Activated naive CD8-positive, alpha-beta T cell treated with anti-CD3 and anti-CD28 coated beads, Interleukin-2, amount 50 U/mL, for 24 hours (primary cell): ENCODE data around the gene KRTAP7-1.

Experiments
- ATAC-seq: fragments of 150-1000 bp; cut with Tn5 transposase; one replicate; pipeline ENCODE4 v1.10.0; 2021
- DNase-seq: peaks from one replicate; pipeline ENCODE4 v3.0.0; 2021
- H3K27ac Mint-ChIP-seq: one replicate; pipeline ENCODE4 v1.8.0; 2021; ENCODE audit warnings: mild to moderate bottlenecking, mixed read lengths
- H3K27me3 Mint-ChIP-seq: one replicate; pipeline ENCODE4 v1.8.0; 2021; ENCODE audit warnings: mixed read lengths
- H3K36me3 Mint-ChIP-seq: one replicate; pipeline ENCODE4 v1.8.0; 2021; ENCODE audit warnings: low read depth, mixed read lengths
- H3K4me1 Mint-ChIP-seq: one replicate; pipeline ENCODE4 v1.8.0; 2021; ENCODE audit warnings: mixed read lengths
- H3K4me3 Mint-ChIP-seq: one replicate; pipeline ENCODE4 v1.8.0; 2021; ENCODE audit warnings: mild to moderate bottlenecking, moderate library complexity, mixed read lengths
- H3K9me3 Mint-ChIP-seq: one replicate; pipeline ENCODE4 v1.8.0; 2021; ENCODE audit warnings: mixed read lengths

The KRTAP7-1 gene, protein sequence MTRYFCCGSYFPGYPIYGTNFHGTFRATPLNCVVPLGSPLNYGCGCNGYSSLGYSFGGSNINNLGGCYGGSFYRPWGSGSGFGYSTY

DNA sequence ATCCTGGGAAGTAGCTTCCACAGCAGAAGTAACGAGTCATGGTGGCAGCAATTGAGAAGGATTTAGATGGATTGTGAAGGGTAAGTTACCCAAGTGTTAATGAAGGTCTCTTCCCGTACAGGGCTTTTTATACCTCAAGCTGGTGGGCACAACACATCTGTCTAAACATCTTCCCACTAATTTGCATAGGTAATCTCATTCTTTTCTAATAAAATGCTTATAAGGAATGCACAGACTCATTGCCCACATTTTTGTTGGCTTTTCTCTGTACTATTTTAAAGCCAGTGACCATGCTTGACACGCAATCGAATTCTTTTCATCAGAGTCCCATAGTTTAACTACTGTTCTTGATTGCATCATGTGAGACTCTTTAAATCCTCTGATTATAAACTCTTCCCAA is at the start of gene KRTAP7-1:
Gene KRTAP7-1, minus strand, starts transcription at position 101 of the 400 bp plus-strand sequence. Its CDS starts 61 bp downstream, at position 40.
- no peaks in the 10 kb centered on the region for H3K4me1 Mint-ChIP-seq
- H3K36me3 Mint-ChIP-seq: no peaks in the 10 kb centered on the region
- peaks cover 2% of the 10 kb centered on the region for H3K27me3 Mint-ChIP-seq
- ATAC-seq (no peak), DNase-seq (no peak)
- H3K27ac Mint-ChIP-seq: no peak within 1 kb of the TSS
- peaks cover 5% of the 10 kb centered on the region for H3K9me3 Mint-ChIP-seq
- no peak within 1 kb of the TSS for H3K4me3 Mint-ChIP-seq

DNA sequence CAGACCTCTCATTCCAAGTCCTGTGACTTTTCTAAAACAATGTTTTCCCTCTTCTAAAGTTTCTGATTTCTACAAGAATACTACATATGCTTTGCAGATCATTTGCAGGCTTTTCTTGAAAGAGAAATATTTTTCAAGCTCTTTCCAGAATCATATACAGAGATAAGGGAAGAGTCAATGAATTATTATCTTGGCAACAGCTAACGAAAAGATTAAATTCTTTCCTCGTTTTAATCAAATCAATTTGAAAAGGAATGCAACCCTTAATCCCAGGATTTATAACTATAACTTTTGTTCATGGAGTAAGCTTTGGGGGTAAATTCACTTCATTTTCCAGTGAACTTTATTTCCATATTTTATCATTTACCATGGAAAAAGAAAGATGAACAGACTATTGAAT is 45.0 kb upstream of the KRTAP7-1 start:
- Mint-ChIP-seq H3K27me3 (peaks cover 3% of the 10 kb centered on the region), H3K36me3 (no peaks in the 10 kb centered on the region), H3K4me3 (no peak overlapping the region), H3K4me1 (no peaks in the 10 kb centered on the region), H3K9me3 (peaks cover 3% of the 10 kb centered on the region), H3K27ac (no peak overlapping the region)
- no peak for DNase-seq
- ATAC-seq: no peak

DNA sequence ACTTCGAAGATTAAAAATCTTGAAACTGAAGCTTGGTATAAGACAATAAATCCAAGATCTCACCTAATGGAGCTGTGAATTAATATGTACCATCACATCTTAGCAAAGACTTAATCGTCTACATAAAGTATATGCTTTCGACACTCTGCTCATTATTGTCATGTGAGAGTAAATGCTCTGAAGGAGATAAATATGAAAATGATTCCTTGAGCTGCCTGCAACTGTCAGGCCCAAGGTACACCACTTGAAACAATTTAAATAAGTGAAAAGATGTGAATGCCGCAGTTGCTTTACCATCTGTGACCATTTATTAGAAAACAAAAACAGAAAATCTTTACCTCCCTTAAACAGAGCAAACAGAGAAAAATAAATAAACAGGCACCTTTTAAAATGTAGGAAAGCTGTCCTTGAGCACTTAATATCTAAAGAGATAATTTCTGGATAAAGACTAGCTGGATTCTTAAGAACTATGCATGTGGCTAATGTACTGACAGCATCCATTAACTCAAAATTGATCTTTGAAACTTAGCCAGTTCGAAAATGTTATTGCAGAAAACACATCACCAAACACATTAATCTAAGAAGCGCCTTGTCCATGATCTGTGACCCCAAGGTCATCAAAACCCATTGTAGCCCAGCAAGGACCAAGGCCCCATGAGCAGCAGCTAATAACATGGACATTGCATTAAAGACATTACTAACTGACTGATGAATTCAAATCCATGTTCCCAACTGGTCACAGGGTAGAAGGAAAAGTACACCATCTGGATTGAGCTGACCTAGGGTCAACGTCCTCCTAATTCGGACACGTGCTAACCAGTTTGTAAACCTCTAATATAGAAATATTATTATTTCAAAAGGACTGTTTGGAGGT is 18.3 kb upstream of the KRTAP7-1 start:
- H3K4me3 Mint-ChIP-seq: no peak overlapping the region
- DNase-seq (no peak), ATAC-seq (no peak)
- H3K36me3 Mint-ChIP-seq: no peaks in the 10 kb centered on the region
- no peaks in the 10 kb centered on the region for H3K9me3 Mint-ChIP-seq
- H3K27me3 Mint-ChIP-seq: peaks cover 4% of the 10 kb centered on the region
- H3K4me1 Mint-ChIP-seq: no peaks in the 10 kb centered on the region
- H3K27ac Mint-ChIP-seq: no peak overlapping the region

DNA sequence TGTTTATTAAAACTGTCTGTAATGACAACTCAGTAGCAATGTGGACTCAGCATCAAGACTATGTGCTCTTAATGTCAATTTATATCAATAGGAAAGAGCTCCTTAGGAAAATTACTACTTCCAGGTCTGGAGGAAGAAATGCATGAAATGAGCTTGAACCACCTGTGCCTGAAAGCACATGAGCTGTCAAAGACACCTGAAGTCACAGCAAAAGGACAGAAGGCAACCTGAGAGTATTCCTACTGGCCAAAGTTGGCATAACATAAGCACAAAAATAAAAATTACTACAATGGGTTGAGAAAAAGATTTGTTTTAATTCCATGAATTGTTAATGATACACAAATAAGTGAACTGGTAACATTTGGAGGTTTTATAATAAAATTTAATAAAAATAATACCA is 13.4 kb upstream of the KRTAP7-1 start:
- ATAC-seq (no peak), DNase-seq (no peak)
- H3K27ac Mint-ChIP-seq: no peak overlapping the region
- H3K27me3 Mint-ChIP-seq: peaks cover 2% of the 10 kb centered on the region
- H3K4me1 Mint-ChIP-seq: no peaks in the 10 kb centered on the region
- no peaks in the 10 kb centered on the region for H3K36me3 Mint-ChIP-seq
- no peak overlapping the region for H3K4me3 Mint-ChIP-seq
- H3K9me3 Mint-ChIP-seq: no peaks in the 10 kb centered on the region

DNA sequence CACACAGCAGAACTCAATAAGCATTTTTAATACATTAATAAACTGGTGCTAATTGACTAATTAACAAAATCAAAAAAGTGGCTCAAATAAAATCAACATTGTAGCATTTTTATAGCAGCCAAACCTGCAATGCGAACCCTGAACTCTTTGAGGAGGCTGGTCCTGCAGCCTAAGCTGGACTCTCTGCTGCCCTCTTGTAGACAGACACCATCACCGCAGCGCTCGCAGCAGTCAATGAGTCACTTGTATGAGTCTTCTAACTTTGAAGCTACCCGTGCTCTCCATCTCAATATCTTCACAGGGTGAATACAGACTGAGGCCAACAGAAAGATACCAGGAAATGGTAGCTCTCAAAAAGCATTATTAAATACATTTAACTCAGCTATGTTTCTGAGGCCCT is 9.7 kb upstream of the KRTAP7-1 start:
- Mint-ChIP-seq H3K27ac (no peak overlapping the region), H3K4me3 (no peak overlapping the region), H3K9me3 (no peaks in the 10 kb centered on the region), H3K36me3 (no peaks in the 10 kb centered on the region), H3K27me3 (peaks cover 8% of the 10 kb centered on the region), H3K4me1 (no peaks in the 10 kb centered on the region)
- ATAC-seq (peak; percentile 49), DNase-seq (peak; percentile 17)

DNA sequence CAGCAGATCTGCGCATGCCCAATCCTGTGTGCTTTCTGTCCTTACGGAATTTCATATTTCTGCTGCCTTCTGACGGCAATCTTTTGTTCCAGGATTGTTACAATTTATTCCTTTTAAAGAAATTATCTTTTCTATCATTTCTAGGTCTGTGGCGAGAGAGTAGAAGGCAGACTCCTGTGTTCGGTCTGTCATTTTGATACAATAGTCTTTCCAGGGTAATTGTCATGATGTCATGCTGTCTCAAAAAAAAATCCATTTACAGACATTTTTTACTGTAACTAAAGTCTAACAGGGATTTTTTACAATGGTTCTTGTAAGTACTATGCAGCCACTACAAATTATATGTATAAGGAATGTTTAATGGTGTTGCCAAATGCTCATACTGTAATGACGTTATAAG is 9.0 kb upstream of the KRTAP7-1 start:
- no peak overlapping the region for H3K4me3 Mint-ChIP-seq
- ATAC-seq: no peak

DNA sequence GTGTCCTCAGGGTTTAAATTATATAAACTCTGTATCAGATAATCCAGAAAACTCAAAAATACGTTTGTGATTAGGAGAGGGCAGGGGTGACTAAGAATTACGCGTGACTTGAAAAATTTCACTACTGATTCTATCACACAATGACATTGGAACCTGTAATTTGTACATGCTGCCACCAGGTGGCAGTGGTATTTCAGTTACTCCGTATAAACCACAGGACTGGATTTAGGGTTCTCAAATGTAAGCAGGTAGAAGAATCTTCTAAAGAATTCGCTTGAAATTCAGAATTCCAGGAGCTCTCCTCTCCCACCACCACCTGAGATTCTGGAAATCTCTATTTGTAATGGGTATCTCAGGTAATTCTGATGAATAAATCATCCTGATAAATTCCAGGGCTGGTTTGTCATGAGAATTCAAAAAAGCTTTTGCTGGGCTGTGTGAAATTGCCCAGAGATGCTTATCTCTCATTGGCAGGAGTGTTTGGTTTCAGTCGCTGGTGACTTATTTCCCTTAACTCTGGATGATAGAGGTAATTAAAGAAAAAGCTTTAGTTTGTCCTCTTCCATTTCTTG is 1.7 kb upstream of the KRTAP7-1 start:
- H3K27ac Mint-ChIP-seq: no peak overlapping the region
- ATAC-seq: no peak
- H3K27me3 Mint-ChIP-seq: peaks cover 2% of the 10 kb centered on the region
- H3K36me3 Mint-ChIP-seq: no peaks in the 10 kb centered on the region
- H3K4me1 Mint-ChIP-seq: no peaks in the 10 kb centered on the region
- H3K4me3 Mint-ChIP-seq: no peak overlapping the region
- peaks cover 5% of the 10 kb centered on the region for H3K9me3 Mint-ChIP-seq
- peak; percentile 39 for DNase-seq

More for the DNA sequence above, 9.0 kb upstream of the KRTAP7-1 start:
- no peak for DNase-seq
- Mint-ChIP-seq H3K27ac (no peak overlapping the region), H3K36me3 (no peaks in the 10 kb centered on the region), H3K9me3 (no peaks in the 10 kb centered on the region), H3K27me3 (peaks cover 10% of the 10 kb centered on the region), H3K4me1 (no peaks in the 10 kb centered on the region)

DNA sequence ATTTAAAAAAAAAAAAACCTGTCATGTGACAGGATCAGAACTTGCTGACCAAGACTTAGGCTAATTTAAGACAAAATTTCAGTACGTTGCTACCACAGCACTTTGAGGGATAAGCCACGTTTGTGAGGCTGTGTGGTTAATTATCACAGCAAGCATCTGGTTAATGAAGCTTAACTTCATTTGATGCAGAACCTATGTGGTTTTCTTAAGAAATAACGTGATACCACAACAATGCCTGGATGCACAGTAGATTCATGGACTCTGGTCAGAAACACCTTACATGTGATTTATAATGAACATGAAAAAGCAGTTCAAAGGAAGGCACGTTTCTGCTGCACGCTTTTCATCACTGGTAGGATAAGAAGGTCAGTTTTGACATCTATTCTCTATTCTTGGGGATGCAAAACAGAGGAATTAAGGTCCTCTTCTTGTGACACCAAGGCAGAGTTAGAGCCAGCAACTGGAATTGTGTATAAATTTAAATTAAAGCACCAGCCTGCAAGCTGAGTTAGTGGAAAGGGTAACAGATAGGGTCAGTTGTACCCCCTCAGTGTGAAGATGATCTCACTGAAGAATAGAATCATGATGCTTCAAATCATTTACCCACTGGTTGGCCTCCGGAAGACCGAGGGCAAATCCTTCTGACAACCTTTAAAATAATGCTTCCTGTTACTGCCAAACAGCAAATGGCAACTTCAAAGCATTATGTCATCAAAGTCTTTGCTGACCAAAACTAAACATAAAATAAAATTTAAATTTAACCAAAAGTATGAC is 10.5 kb downstream of the KRTAP7-1 start:
- Mint-ChIP-seq H3K4me3 (no peak overlapping the region), H3K27ac (no peak overlapping the region), H3K36me3 (no peaks in the 10 kb centered on the region), H3K9me3 (no peaks in the 10 kb centered on the region), H3K27me3 (peaks cover 8% of the 10 kb centered on the region), H3K4me1 (no peaks in the 10 kb centered on the region)
- DNase-seq: no peak
- no peak for ATAC-seq

DNA sequence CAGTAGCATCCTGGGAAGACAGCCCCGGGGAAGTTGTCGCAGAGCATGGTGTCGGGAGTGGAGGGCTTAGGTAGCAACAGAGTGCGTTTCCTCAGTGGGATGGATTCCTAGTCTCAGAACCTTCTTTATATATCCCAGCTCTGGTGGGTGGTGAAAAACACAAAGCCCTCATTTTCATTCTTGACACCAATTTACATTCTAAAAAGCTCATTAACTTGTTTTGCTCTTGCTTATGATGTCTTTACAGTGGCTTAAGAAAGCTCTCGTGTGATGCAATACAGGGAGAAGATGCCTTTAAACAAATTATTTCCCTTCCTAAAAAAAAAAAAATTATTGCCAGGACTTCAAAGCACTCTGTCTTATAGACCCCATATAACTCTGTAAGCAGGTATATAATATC is 16.4 kb downstream of the KRTAP7-1 start, which contains the start of gene KRTAP8-1:
Gene KRTAP8-1, minus strand, starts transcription at position 101 of the 400 bp plus-strand sequence. Its CDS starts 54 bp downstream, at position 47.
- H3K36me3 Mint-ChIP-seq: no peaks in the 10 kb centered on the region
- peaks cover 12% of the 10 kb centered on the region for H3K27me3 Mint-ChIP-seq
- DNase-seq: no peak
- no peaks in the 10 kb centered on the region for H3K9me3 Mint-ChIP-seq
- no peaks in the 10 kb centered on the region for H3K4me1 Mint-ChIP-seq
- H3K27ac Mint-ChIP-seq: no peak within 1 kb of the TSS
- no peak for ATAC-seq
- H3K4me3 Mint-ChIP-seq: no peak within 1 kb of the TSS

DNA sequence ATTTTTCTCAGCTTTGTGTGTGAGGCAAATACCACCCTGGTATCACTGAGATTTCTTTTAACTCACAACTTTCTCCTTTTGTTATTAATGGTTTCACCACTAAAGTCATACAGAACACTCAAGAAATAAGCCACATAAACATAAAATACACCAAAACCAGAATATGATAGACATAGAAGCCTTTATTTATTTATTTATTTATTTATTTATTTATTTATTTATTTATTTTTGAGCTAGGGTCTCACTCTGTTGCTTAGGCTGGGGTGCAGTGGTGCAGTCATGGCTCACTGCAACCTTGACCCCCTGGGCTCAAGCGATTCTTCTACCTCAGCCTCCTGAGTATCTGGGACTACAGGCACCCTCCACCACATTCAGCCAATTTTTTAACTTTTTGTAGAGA is 29.0 kb downstream of the KRTAP7-1 start:
- Mint-ChIP-seq H3K27ac (no peak overlapping the region), H3K36me3 (no peaks in the 10 kb centered on the region), H3K4me1 (no peaks in the 10 kb centered on the region), H3K9me3 (no peaks in the 10 kb centered on the region), H3K27me3 (peaks cover 4% of the 10 kb centered on the region), H3K4me3 (no peak overlapping the region)
- DNase-seq: no peak
- no peak for ATAC-seq

DNA sequence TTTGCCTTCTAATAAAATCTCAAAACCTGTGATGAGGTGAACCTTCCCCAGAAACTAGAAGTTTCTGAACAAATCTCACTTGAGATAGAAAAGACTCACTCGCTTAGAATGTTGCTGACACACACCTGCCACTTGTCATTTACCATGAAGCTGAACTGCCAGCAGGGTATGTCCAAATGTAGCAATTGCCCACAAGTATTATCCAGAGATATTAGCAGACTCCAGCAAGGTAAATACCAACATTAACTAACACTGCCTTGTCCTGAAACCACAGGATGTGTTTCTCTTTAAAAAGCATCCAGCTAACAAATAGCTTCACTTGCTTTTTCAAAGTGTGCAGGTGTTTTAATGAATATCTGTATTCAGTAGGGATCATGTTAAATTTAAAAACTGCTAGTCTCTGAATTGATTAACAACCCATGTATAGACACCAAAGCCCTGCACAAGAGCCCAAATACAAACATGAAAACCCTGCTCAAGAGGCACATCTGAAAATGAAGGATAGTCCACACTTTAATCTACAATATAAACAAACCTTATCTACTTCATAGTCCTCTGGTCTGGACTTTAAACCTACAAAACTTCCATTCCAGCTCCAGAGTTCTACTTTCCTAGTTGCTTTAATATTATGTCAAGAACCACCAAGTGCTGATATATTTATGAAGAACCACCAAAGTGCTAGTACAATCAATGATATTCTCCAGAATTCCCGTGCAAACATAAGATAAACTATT is 35.8 kb downstream of the KRTAP7-1 start:
- Mint-ChIP-seq H3K36me3 (no peaks in the 10 kb centered on the region), H3K4me1 (no peaks in the 10 kb centered on the region), H3K27me3 (peaks cover 7% of the 10 kb centered on the region), H3K9me3 (no peaks in the 10 kb centered on the region), H3K4me3 (no peak overlapping the region), H3K27ac (no peak overlapping the region)
- ATAC-seq: no peak
- no peak for DNase-seq

DNA sequence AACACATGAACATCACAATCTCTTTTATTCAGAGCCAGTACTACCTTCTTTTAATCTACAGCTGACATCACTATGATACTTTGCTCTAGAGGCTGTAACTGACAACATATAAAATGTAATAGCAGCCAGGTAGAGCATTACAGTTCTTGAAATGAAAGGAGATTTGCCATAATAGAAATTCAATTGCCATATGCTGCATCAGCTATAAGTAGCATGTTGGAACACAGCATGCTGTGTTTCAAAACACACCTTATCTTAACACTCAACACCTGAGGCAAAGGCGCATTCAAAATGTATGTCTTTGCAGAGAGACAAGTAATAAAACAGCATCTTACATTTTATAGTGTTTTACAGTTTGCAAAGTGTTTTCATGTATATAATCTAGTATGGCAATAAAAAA is 50.3 kb downstream of the KRTAP7-1 start:
- no peak for ATAC-seq
- Mint-ChIP-seq H3K36me3 (no peaks in the 10 kb centered on the region), H3K4me3 (no peak overlapping the region), H3K27ac (no peak overlapping the region), H3K27me3 (peaks cover 3% of the 10 kb centered on the region), H3K9me3 (no peaks in the 10 kb centered on the region), H3K4me1 (no peaks in the 10 kb centered on the region)
- DNase-seq: no peak
